RPMI8226 (cell line): ENCODE results near the gene EZH2.

ENCODE experiments used
- DNase-seq: peaks from one replicate; pipeline ENCODE4 v3.0.0-alpha.2; 2015

EZH2 gene

GRCh38 chr7:148898845-148899484 is 14.9 kb upstream of the EZH2 start:
- DNase-seq, result no peak

DNA sequence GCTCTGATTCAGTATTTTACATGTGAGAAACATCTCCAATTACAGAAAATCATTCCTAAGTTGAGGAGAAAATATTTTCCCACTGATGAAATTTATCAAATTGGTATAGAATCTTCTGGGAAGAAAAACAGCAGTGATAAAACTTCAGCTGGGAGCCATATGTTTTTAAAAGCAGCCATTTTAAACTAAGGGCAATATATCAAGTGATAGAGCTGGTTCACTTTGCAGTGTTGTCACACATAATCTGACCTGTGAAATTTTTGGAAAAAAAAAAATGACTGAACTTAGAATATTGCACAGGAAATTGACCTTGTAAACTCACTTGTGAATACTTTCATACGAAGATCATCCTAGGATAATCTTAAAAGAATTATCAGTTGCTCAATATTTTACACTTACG is 10.5 kb upstream of the EZH2 start:
- no peak for DNase-seq

GRCh38 chr7:148893071-148893470 is 9.0 kb upstream of the EZH2 start:
- no peak for DNase-seq

DNA sequence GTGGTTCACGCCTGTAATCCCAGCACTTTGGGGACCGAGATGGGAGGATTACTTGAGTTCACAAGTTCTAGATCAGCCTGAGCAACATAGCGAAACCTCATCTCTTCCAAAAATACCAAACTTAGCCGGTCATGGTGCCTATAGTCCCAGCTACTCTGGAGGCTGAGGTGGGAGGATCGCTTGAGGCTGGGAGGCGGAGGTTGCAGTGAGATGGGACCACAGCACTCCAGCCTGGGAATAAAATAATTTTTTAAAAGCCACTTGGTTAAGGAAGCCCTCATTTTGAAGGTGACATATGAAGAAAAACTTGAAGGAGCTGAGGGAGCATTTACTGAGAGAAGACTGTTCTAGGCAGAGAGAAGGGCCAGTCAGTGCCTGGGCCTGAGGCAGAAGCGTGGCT is 4.2 kb upstream of the EZH2 start:
- no peak for DNase-seq

DNA sequence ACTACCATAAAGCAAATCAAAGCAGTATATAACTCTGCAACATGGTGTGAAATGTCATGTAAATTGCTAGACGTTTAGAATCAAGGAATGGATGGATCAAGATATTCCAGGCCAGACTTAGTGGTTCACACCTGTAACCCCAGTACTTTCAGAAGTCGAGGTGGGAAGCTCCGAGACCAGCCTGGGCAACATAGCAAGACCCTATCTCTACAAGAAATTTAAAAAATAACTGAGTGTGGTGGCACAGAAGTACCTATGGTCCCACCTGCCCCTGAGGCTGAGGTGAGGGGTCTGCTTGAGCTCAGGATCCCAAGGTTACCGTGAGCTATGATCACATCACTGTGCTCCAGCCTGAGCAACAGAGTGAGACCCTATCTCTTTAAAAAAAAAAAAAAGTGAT is 2.8 kb upstream of the EZH2 start:
- no peak for DNase-seq

DNA sequence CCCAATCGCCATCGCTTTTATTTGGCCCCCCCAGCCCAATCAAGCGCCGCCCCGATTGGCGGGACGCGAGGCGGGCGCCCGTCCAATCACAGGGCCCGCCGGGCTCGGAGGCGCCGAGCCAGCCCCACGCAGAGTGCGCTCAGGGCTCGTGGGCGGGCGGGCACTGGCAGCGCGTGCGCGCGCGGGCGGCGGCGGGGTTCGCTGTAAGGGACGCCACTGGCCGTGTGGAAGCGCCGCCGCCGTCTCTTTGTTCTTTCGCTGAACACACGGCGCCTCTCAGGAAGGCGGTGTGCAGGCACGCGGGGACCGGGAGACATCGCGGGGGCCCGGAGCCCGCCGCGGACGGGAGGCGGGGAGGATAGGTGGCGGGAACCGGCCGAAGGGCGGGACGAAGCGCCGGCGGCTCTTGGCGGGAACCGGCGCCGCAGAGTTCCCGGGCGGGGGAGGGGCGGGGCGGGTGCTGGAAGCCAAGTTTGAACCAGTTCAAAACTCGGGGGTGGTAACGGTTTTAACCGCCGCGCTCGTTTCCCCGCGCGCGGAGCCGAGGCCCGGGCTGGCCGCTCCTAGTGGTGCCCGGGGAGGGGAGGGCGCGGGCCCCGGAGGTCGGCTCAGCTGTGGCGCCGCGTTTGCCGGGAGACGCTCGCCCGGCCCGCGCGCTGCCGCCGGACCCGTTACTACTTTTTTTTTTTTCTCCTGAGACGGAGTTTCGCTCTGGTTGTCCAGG is 370 bp upstream of the EZH2 start:
- DNase-seq, result peak; percentile 98

DNA sequence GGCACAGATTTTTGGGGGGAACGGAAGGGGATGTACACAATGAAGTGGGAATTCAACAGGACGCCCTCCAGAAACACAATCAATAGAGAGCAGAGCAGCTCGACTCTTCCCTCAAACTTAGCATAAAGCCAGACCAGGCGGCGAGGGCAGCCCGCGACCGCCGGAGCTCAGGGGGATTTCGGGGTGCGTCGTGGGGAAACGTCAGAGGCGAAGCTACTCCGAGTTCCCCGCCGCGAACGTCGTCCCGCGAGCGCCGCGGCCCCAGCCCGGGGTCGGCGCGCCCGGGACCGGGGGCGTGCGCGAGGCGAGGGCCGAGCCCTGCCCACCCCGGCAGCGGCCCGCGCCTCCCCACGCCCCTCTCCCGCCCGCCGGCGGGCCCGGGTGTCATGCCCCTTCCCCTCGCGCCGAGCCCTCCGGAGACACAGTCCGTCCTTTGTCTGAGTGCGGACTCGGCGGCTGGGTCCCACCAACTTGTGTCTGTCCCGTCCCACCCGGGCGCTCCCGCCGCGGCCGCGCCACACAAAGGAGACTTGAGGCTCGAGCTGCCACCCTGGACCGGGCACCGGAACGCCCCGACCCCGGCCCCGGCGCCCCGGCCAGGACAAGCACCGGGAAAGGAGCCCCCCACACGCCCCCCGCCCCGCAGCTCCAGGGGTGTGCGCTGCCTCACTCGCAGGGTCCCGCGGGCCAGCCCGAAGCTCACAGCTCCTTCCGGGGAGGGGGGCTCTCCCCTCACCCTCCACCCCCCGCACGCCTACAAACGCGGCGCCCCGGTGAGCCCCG is 634 bp downstream of the EZH2 start:
- DNase-seq, result peak; percentile 59

DNA sequence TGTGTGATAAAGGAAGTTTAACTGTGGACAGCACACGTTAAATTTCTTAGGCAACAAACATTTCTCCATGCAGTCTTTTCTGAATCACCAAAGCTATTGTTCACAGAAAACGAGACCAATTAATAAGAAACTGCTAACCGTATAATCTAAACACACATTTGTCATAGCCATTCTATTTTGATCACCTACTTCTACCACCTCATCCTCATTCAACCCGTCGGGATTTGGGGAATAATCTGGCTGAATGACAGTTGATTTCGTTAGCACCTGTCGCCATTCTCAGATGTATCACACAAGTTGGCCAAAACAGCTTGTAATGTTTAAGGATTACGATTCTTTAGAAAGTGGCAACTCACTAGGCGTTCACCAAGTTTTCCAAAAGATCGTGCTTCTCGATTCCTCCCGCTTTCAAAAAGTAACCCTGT is 1.2 kb downstream of the EZH2 start:
- DNase-seq, result peak; percentile 31

DNA sequence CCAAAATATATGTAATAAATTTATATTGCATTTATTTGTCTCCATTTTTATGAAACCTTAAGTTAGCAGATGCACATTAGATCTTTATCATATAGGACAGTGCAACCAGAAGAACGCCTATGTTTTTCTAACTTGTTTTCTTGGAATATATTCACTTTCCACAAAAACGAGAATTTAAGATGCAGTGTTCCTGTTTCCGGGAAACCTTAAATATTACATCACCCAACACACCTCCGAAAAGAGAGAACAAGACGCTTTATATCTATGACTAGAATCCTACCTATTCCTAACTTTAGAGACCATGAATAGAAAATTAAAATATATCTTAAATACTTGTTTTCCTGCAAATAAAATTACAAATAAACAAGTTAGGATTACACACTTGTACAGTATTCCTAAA is 1.9 kb downstream of the EZH2 start:
- DNase-seq, result no peak

GRCh38 chr7:148878317-148878716 is 5.8 kb downstream of the EZH2 start:
- DNase-seq, result no peak

GRCh38 chr7:148877517-148877916 is 6.6 kb downstream of the EZH2 start:
- DNase-seq, result no peak

- DNase-seq, result no peak
Measured at GRCh38 chr7:148872188-148872587, 11.9 kb downstream of the EZH2 start.

DNA sequence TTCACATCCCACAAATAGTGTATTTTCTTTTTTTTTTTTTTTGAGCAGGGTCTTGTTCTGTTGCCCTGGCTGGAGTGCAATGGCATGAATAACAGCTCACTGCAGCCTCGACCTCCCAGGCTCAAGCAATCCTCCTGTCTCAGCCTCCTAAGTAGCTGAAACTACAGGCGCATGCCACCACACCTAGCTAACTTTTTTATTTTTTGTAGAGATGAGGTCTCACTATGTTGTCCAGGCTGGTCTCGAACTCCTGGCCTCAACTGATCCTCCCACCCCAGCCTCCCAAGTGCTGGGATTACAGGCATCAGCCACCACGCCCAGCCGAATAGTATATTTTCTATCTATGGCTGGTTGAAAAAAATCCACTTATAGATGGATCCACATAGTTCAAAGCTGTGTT is 12.5 kb downstream of the EZH2 start:
- no peak for DNase-seq

GRCh38 chr7:148871030-148871429 is 13.1 kb downstream of the EZH2 start:
- DNase-seq, result no peak

DNA sequence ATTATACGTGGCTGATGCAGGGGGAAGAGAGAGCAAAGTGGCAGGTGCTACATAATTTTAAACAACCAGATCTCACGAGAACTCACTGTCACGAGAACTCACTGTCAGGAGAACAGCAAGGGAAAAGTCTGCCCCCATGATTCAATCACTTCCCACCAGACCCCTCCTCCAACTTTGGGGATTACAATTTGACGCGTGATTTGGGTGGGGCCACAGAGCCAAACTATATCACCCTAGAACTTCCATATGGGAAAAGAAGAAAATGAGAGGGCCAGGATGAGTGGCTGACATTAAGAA is 15.8 kb downstream of the EZH2 start:
- no peak for DNase-seq

GRCh38 chr7:148867596-148868377 is 16.3 kb downstream of the EZH2 start:
- no peak for DNase-seq

- DNase-seq, result no peak
Measured at GRCh38 chr7:148866362-148866761, 17.7 kb downstream of the EZH2 start.

DNA sequence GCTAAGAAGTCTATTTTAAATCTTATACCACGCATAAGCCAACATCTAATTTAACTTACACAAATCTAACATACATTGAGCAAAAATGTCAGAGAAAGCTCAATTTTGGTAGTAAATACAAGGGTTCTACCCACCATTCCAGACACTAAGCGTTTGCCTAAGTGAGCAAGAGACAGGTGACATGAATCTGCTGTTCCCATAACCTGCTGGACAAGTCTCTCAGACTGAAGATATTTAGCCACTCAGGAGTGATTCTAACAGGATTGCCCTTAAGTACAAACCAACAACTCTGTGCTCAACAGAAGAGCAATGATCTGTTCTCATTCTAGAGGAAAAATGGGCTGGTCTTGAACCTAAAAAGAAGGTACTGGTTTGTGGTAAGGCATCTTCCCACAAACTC is 18.8 kb downstream of the EZH2 start:
- no peak for DNase-seq

DNA sequence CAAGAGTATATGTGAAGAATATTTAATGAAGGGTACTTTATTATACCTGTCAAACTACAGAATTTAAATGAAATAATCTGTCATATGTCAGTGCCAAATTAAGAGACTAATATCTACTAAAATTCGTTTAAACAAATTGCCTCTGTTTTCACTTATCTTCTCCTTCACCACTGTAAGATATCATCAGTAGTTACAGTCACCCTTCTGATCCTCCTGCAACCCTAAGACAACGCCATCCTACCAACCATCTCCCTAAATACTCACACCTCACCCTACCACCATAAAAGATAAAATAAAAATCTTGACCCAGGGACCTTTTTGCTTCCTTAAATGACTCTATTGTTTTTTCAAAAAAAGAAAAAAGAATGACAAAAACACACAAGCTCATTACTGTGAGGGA is 20.8 kb downstream of the EZH2 start:
- no peak for DNase-seq

DNA sequence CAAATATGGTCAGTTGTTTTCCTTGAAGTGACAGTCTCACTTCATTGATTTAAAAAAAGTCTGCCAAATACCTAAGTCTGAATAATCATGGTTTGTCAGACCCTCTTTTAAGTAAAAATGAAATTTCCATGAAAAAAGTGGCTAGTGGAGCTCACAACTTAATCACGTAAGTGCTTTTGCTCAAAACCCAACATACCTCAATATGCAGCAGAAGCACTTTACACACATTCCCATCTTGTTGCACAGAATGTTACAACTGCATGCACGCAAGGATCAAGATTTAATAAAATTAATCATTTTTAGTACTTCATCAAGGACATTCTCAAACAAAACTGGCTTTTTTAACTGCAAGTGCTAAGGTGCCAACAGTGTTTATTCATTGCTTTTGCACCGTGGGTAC is 21.6 kb downstream of the EZH2 start:
- DNase-seq, result no peak

DNA sequence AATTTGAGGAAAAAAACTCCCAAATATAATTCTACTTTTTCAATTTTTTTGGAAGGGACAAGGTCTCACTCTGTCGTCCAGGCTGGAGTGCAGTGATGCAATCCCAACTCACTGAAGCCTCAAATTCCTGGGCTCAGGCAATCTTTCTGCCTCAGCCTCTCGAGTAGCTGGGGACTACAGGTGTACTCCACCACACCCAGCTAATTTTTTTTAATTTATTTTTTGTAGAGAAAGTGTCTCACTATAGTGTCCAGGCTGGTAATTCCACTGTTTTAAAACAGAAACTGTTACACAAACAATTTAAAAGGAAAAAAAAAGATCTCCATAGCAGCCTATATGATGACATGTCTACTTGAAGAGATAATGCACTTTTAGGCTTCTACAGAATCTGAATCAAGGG is 25.6 kb downstream of the EZH2 start:
- no peak for DNase-seq

DNA sequence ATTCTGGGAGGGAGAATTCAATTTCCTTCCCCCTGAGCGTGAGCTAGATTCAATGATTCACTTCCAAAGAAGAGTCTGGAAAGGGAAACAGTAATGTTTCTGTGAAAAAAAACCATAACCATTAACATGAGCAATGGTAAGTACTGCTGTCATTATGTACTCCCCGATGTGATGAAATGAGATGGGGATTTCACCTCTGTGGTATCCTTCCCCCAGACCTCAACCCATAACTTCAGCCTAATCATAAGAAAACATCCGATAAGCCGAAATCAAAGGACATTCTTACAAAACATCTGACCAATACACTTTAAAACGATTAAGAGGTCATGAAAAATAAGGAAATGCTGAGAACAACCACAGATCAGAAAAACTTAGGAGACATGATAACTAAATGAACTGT is 27.2 kb downstream of the EZH2 start:
- DNase-seq, result no peak

DNA sequence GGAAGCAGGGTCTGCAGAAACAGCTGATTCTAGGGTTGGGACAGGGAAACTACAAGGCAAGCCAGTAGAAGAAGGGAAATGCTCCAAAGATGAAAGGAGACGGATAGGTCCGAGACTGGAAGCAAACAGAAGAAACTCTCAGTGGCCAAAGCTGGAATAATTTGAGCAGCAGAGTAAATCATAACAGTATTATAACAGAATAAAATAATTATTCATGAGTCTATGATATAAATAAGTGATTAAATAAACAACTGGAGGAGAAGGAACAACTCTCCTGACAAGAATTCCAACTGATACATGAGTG is 27.6 kb downstream of the EZH2 start:
- no peak for DNase-seq

DNA sequence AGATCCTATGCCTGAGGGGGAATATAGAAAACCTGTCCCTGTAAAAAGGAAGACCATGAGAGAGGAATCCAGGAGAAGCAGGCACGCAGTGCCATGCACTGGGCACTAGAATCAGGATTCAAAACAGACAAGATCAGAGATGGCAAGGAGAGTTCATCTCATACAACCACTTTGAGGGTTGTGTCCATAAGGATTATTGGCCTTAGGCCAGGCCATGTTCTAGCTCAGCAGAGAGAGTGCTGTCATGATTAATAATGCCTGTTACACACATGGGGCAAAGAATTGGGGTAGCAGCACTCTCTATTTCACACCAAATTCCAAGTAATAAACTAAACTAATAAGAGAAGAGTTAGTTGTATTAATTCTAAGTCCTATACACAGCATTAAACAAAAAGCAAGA is 29.1 kb downstream of the EZH2 start:
- DNase-seq, result peak; percentile 19
